Mucosa of gallbladder (tissue), 1 donor: Measurements from ENCODE around the gene ACTL7B. TPM values are rescaled to one million over a fixed set of nuclear protein-coding genes. Genes with fewer than 3 reads are reported as not detected.
"Not testable (repeated sequence)": the region's sequence is repeated elsewhere in the genome, so short reads cannot be mapped to it uniquely, and the experiment has no call there.

Experiments used
- DNase-seq: peaks from one replicate; pipeline ENCODE4 v3.0.0-alpha.2; 2020; ENCODE audit warnings: low spot score
- total RNA-seq: library from RNA; stranded (reverse); gene quantifications from one replicate; pipeline ENCODE4 v1.2.1, GENCODE V29; 2021
- donor health status: DM: no; HTN: no; CAD: no.

Gene ACTL7B
- total RNA-seq, 1 donor from 2014 or later, result not detected

DNA sequence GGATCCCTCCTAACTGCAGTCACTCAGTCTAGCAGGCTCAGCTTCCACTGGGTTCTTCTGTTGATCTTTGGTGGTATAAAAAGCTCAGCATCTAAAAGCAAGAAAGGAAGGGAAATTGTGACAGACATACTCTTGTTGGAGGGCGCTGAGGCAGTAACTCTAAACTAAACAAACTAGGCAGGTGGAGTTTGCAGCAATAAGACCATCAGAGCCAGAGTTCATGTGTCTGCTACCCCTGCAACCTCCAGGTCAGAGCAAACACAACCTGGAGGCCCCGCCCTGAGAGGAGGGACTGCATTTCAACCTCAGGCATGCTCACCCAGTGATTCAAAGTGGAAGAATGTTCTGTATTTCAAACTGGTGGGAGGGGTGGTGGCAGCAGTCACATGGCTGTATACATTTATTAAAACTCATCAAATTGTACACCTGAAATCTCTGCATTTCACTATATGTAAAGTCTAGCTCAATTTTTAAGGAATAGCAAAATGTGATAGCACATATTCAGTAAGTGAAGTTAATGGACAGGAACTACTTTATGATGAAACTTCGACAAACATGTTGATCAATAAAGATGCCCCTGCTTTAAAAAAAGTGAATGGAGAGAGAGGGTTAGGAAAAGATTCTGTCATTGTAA is 13.4 kb upstream of the ACTL7B start:
- no peak for DNase-seq

DNA sequence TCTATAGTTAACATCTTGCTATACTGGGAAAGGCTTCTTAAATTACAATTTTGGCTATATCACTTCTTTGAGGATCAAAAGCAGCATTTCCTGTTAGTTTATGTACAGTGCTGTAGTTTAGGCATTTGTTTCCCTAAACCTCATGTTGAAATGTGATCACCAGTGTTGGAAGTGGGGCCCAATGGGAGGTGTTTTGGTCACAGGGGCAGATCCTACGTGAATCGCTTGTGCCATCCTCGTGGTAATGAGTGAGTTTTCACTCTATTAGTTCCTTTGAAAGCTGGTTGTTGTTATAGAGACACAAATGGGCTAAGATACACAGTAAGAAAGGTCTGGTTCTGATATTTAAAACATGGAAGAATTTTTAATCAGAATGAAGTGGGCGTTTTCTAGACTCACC is 12.0 kb upstream of the ACTL7B start:
- no peak for DNase-seq

DNA sequence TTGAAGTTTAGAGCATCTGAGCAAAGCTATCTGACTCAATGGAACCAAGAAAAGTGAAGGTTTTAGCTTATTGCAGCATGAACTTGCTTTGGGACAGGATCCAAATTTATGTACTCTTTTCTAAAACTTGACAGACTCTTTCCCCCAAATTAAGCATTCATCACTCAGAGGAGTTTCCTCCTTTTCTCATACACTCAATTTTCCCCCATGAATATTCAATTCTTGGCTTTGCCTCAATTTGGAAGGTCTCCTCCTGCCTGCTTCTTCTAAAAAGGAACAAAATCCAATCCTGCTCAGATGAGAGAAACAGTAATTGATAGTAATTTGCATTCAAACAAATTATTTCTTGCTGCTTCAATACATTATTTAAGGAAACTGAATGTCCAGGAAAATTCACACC is 11.3 kb upstream of the ACTL7B start:
- DNase-seq, result no peak

DNA sequence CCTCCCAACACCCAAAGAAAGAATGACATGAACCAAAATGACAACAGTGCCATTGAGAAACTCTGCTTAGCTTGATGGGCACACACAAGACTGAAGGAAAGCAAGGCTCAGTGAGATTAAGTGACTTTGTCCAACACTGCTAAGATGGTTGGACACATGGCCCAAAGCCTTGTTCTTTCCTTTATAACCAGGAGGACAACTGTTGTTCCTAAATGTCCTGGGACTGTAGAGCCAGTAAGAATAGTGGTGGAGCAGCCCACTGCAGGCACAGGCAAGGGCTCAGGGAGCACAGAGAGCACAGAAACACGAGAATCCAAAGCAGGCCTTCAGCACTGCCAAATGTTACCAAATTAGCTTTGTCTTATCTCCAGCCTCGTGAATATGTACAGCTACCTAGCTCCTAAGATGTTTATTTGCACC is 10.2 kb upstream of the ACTL7B start:
- DNase-seq, result no peak

DNA sequence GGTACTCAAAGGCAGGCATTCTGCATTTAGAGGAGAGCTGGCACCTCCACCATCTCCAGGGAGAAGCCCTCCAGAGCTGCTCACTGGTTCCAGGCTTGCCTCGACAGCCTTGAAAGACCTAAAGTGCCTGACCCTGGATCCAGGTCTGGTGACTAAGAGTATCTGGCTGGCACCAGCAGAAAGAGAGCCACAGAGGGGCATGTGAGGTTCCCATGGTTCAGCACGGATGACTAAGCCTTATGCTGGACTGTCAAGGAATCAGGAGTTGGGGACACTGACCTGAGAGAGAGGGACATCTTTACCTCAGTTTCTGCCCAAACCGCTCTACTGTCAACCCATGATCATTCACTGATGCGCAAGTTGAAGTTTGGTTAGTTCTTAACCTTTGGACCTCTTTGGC is 9.3 kb upstream of the ACTL7B start:
- no peak for DNase-seq

DNA sequence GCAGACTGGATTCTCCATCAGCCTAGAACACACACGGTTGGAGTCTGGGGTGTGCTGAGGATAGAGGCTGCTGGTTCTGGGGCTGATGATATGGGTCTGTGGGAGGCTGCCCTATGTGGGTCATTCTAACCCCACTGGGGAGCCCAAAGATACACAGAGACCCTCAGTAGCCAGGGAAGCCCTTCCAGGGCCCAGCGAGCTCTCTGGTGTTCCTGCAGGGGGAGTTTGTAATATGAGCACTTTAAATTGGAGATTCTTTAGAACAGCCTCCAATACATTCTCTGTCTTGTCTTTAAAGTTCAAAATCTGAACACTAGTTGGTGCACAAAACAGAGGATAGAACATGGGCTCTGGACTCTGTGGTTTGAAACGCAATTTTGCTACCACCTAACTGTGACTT is 8.7 kb upstream of the ACTL7B start:
- DNase-seq, result no peak

DNA sequence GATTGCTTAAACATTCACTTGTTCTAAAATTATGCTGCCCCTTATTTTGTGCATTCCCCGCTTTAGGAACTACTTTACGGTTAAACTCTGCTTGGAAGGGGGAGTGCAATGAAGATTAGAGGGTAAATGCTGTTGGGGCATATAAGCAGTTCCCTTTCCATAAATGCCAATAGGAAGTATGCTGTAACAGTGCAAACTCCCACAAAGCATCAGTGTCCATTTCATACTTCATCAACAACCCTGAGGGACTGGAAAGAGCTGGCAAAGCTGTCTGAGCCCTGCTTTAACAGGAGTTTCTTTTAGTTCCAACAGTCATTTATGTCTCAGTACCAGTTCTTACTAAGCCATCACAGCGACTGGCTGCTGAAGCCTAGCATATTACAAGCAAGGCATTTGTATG is 8.1 kb upstream of the ACTL7B start:
- DNase-seq, result no peak

DNA sequence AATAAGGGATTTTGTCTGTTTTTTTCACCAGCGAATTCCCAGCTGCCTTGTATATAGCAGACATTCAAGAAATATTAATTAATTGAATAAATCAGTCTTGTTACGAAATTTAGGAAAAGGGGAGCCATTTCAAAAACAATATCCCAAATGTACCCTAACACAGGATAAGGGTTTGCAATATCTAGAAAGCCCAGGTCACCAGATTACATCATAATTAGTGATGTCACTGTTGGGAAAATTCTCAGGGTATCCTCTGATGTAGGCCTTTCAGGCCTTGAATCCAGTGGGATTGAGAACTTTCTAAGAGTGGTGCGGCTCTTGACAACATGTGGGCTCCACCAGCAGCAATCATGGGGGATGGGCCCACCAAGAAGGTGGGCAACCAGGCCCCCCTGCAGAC is 6.2 kb upstream of the ACTL7B start, which contains the start of gene ACTL7A:
ACTL7A (plus strand) TSS at position 270 of the 400 bp plus-strand sequence; CDS start at position 327, 57 bp downstream.
- no peak for DNase-seq

DNA sequence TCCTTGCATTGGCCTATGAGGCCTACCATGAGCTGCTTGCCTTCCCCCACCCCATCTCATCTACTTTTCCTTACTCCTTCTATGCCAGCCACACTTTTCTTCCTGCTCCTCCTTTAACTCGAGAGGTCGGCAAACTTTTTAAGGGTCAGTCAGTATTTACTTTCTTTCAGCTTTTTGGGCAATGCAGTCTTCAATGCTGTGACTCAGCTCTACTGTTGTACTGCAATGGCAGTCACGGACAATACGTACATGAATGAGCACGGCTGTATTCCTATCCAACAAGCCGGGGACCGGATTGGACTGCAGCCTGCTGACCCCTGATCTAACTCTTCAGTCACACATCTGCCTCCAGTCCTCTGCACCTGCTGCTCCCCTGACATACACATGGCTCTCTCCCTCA is 5.7 kb upstream of the ACTL7B start:
- DNase-seq, result no peak

DNA sequence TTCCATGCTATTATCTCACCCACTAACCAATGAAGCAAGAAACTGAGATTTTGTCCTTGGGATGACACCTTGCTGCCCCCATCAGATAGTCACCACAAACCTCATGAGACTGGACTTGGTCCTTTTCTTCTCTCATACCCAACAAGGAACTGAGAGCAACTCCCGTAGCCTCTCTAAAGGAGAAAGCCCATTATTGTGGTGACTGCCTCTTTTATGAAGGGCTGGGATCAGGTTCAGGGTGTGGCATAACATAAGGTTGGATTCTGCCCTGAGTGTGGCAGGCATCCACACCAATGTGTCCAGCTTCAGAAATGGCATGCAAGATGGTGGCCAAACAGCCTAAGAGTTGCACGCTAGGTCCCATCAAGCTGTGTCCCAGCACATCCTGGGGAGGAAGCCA is 5.0 kb upstream of the ACTL7B start:
- no peak for DNase-seq

DNA sequence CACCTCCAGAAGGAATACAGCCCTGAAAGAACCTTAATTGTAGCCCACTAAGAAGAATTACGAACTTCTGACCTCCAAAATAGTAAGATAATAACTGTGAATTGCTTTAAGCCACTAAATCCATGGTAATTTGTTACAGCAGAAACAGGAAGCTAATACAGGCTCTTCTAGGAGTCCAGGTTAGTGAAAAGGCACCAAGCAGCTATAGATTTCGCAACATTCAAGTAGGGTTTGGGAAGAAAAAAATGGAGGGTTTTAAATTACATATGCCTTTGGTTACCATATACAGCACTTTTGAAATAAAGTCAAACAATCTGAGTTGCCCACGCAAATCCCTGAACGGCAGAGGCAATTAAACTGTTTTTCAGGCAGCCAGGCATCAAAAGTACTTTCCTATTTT is 4.6 kb upstream of the ACTL7B start:
- DNase-seq, result no peak

DNA sequence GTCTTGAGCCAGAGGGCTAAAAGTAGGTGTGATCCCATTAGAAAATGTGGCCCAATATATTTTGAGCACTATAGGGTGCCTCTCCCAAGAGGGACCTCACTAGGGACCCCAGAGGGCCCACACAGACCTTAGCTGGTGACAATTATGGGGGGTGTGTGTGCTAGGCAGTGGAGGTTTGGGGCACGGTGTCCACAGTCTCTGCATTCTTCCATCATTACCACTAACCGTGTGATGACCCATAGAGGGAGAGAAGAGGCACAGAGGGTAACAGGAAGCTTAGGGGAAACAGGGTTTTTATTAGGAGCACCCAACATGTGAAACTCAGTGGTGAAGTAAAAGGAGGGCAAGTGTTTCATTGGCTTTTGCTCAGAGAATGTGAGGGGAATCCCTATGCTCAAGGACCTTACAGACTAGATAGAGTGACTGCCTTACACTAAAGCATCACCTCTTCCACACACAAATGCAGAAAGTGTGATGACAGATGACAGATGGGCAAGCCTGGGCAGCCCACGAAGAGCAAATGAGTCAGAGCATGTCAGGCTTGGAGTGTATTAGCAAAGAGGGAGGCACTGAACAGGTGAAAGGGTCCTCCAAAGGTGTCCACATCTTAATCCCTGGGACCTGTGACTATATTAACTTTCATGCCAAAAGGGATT is 3.8 kb upstream of the ACTL7B start:
- no peak for DNase-seq

DNA sequence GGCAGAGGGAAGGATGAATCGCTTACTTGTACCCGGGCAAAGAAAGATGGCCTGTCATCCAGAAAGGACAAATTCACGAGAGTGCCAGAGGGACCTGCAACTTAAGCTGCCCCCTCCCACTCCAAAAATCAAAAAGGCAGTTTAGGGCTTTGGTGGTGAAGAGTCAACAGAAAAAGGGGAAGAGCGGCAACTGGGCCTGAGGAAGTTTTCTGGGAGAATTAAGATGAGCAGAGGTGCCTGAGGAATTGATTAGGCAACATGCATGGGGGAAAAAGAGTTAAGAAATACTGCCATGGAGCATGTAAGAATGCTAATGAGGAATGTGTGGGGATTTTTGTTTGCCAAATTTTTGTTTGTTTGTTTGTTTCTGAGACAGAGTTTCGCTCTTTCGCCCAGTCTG is 1.8 kb upstream of the ACTL7B start:
- DNase-seq, result no peak

DNA sequence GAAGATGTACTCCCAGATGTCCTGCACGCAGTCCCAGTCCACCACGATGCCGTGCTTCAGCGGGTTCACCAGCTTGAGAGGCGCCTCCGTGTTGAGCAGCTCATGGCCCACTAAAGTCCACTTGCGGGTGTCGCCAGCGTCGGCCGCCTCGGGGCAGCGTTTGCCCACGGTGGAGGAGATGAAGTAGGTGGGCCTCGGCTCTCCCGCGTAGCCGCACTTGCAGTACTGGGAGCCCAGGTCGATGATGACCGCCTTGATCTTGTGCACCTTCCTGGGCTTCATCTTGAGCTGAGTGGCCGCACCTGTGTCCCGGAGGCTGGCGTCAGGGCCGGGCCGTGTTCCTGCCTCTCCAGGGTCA is 278 bp downstream of the ACTL7B start:
- DNase-seq, result no peak

DNA sequence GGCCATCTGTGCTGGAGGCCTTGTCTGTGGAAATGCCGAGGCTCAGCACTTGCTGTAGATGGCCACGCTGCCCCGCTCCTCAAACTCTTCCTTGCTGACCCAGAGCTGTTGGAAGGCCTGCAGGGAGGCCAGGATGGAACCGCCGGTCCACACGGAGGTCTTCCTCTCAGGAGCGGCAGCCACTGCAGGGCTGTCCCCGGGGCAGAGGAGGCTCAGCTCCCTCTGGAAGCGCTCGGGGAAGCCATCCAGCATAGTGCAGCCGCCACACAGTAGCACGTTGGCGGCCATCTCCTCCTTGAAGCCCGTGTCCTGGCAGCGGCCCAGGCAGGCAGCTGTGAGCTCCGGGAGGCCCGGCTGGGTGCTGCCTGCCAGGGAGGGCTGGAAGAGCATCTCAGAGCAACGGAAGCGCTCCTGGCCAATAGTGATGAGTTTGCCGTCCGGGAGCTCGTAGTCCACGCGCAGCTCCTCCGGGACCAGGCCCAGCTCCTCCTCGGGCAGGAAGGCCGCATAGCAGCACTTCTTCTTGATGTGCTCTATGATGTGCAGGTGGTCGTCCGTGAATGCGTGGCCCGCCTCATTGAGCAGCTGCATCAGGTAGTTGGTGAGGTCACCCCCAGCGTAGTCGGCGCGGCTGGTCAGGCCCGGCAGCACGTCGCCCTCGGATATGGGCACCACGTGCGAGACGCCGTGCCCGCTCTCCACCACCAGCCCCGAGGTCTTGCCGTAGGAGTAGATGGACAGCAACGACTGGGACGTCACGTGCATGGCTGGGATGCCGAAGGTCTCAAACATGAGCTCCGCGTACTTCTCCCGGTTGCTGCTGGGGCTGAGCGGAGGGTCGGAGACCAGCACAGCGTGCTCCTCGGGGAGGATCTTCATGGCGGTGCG is 901 bp downstream of the ACTL7B start:
- DNase-seq, result no peak

DNA sequence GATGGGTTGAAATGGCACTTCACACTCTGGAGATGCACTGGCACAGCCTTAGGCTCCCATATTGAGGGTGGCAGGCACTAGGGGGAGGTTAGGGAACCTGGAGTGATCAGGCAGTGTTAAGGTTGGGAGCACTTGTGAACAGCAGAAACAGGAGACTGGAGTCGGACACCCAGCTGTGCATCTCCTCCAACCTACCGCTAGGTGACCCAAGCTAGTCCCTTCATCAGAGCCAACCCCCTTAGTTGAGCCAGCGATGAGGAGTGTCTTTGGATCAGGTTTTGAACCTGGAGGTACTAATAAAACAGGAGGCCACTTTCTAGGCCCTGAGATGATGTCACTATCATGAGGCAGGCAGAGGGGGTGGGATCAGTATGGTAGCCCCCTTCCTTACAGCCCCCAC is 1.7 kb downstream of the ACTL7B start:
- DNase-seq, result no peak

DNA sequence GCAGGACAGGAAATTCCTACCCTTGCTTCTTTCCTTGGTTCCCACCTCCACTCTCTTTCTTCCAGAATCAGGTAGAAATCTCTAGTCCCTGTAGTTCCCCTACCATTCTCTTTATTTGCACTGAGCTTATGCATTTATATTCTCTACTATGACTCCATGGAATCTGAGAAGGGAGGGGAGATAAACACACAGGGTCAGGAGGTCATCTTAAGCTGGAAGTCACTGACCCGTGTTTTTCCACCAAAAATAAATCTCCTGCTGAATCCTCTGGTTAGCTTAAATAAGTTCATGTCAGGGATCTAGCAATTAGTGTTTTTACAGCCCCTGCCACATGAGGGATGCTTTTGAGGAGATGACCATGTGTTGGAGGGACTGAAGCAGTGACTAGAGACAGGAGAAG is 3.7 kb downstream of the ACTL7B start:
- no peak for DNase-seq

DNA sequence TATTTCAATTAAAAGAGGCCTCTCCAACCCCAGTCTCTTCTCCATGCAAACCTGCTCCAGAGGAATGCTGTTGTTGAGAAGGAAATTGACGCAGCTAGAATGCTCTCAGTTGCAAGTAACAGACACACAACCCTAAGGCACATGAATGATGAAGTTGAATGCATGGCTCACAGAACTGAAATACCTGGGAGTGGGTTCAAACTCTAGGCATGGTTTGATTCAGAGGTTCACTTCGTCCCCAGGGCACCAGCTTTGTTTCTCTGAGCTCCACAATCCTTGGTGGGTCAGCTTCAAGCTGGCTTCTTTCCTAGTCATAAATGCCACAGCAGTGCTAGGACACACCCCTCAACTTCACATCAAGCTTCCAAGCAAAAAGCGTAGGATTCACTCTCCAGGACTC is 4.6 kb downstream of the ACTL7B start:
- no peak for DNase-seq

DNA sequence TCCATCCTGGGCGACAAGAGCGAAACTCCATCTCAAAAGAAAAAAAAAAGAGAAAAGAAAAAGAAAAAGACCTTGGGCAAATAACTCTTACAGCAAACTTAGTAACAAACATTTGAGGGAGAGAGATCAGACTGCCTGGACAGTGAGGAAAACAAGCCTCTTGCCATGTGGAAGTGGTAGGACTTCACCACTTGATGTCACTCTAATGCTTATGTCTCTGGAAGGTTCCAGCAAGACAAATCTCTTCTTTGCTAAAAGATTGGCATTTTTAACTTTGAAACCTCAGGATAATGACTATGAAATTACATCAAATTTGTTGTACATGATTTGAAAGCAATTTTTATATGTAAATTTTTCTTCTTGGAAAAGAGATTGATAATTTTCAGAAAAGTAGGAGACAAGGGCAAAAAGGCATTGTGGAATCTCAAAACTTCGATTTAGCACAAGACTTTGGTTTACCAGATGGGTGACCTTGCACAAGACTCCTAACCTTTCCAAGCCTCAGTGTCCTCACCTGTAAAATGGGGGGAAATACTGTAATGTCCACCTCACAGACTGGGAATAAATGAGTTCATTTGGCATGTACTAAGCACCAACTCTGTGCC is 5.4 kb downstream of the ACTL7B start:
- no peak for DNase-seq

DNA sequence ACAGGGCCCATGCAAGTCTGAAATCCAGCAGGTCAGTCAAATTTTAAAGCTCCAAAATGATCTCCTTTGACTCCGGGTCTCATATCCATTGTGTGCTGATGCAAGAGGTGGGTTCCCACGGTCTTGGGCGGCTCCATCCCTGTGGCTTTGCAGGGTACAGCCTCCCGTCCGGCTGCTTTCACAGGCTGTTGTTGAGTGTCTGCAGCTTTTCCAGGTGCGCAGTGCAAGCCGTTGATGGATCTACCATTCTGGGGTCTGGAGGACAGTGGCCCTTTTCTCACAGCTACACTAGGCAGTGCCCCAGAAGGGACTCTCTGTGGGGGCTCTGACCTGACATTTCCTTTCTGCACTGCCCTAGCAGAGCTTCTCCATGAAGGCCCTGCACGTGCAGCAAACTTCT is 7.5 kb downstream of the ACTL7B start:
- not testable (repeated sequence) for DNase-seq

DNA sequence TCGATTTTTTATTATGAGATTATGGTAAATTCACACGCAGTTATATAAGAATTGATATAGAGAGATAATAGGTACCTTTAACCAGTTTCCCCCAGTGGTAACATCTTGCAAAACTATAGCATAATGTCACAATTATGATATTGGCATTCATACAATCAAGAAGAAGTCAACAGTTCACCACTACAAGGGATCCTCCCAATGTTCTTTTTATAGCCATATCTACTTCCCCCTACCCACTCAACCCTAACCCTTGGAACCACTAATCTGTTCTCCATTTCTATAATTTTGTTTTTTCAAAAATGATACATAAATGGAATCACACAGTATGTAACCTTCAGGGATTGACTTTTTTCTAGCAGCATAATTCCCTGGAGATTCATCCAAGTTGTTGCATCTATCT is 9.8 kb downstream of the ACTL7B start:
- DNase-seq, result no peak

DNA sequence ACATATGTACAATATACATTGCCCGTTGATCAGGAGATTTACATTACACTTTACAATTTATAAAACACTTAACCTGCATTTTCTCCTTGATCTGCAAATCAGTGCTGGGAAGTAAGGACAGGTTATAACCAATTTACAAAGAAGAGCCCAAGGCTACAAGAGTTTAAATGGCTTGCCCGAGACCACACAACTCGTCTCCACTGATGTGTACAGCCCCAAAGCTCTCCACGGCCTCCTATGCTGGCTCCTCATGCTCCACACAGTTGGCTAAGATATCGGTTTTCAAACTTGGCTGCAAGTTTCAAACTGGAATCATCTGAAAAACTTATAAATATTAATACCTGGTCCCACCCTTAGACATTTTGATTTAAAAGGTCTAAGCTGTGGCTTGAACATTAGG is 10.3 kb downstream of the ACTL7B start:
- DNase-seq, result no peak

DNA sequence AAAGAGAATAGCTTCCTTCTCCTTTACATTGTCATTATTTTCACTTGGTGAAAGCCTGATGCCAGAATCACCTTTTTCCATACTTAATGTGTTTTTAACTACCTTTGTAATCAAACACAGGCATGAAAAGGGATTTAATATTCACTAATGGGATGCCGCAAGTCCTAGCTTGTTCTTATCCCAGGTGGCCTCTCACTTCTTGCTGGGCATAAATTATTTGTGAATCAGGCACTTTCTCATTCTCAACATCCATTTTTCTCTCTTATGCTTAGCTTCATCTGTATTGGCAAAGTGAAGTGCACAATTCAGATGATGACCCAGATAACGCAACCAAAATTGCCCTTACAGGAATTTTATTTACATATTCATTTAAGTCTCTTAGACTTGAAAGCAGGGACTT is 10.9 kb downstream of the ACTL7B start:
- no peak for DNase-seq
